Liver (tissue), 9 donors: ENCODE measurements around the gene STK39. TPM values are rescaled to one million over a fixed set of nuclear protein-coding genes. Genes with fewer than 3 reads are reported as not detected.

Experiments used
- DNase-seq: peaks from one replicate; pipeline ENCODE4 v3.0.0-alpha.2; 2017; ENCODE audit warnings: low spot score
- H3K27ac ChIP-seq, 2 donors: one replicate each; pipeline ENCODE4 v1.7.0; 2013; ENCODE audit warnings: inconsistent platforms in 2 of 2, low read length in 2 of 2, control low read depth in 1 of 2, low read depth in 1 of 2, mild to moderate bottlenecking in 1 of 2
- H3K27me3 ChIP-seq, 4 donors: one replicate each; pipeline versions ENCODE4 v1.6.1 to v1.7.0; 2013; ENCODE audit warnings: low read length in 3 of 4, inconsistent platforms in 1 of 4, mild to moderate bottlenecking in 1 of 4, moderate library complexity in 1 of 4; ENCODE audit not compliant: control insufficient read depth in 4 of 4, insufficient read depth in 4 of 4
- H3K36me3 ChIP-seq, 4 donors: one replicate each; pipeline versions ENCODE4 v1.6.1 to v1.7.0; 2013; ENCODE audit warnings: low read length in 3 of 4, mild to moderate bottlenecking in 3 of 4, low read depth in 1 of 4, moderate library complexity in 1 of 4; ENCODE audit not compliant: control insufficient read depth in 4 of 4, insufficient read depth in 3 of 4
- H3K4me1 ChIP-seq, 4 donors: one replicate each; pipeline versions ENCODE4 v1.6.1 to v1.7.0; 2013; ENCODE audit warnings: low read length in 3 of 4, mild to moderate bottlenecking in 3 of 4, moderate library complexity in 1 of 4; ENCODE audit not compliant: control insufficient read depth in 4 of 4, insufficient read depth in 4 of 4
- H3K4me3 ChIP-seq, 3 donors: one replicate each; pipeline versions ENCODE4 v1.6.1 to v1.7.0; 2013; ENCODE audit warnings: low read length in 3 of 3, control low read depth in 1 of 3, low read depth in 1 of 3, mild to moderate bottlenecking in 1 of 3
- H3K9ac ChIP-seq, 2 donors: one replicate each; pipeline ENCODE4 v1.7.0; 2013; ENCODE audit warnings: low read length in 2 of 2, mild to moderate bottlenecking in 2 of 2, moderate library complexity in 2 of 2, control low read depth in 1 of 2, low read depth in 1 of 2
- H3K9me3 ChIP-seq, 4 donors: one replicate each; pipeline versions ENCODE4 v1.6.1 to v1.7.0; 2013; ENCODE audit warnings: low read length in 3 of 4; ENCODE audit not compliant: control insufficient read depth in 4 of 4
- FOXA1 ChIP-seq: IDR thresholded peaks from 2 replicates; pipeline ENCODE4 v1.6.1; 2016; ENCODE audit warnings: antibody characterized with exemption
- FOXA2 ChIP-seq: IDR thresholded peaks from 2 replicates; pipeline ENCODE4 v1.6.1; 2016; ENCODE audit warnings: antibody characterized with exemption
- GABPA ChIP-seq, 2 donors: IDR thresholded peaks in 1 of 2; conservative IDR thresholded peaks in 1 of 2; 2 replicates each; pipeline ENCODE4 v1.6.1; 2016; ENCODE audit warnings: antibody characterized with exemption in 2 of 2, mild to moderate bottlenecking in 1 of 2, moderate library complexity in 1 of 2
- HNF4A ChIP-seq, 2 donors: conservative IDR thresholded peaks; 2 replicates each; pipeline ENCODE4 v1.6.1; 2016; ENCODE audit warnings: antibody characterized with exemption in 2 of 2, mild to moderate bottlenecking in 2 of 2
- HNF4G ChIP-seq: IDR thresholded peaks from 2 replicates; pipeline ENCODE4 v1.6.1; 2016; ENCODE audit warnings: antibody characterized with exemption
- JUND ChIP-seq, 2 donors: IDR thresholded peaks; 2 replicates each; pipeline ENCODE4 v1.6.1; 2016; ENCODE audit warnings: antibody characterized with exemption in 2 of 2
- RAD21 ChIP-seq, 2 donors: IDR thresholded peaks; 2 replicates each; pipeline ENCODE4 v1.6.1; 2016; ENCODE audit warnings: antibody characterized with exemption in 2 of 2, mild to moderate bottlenecking in 2 of 2
- RXRA ChIP-seq, 2 donors: IDR thresholded peaks; 2 replicates each; pipeline ENCODE4 v1.6.1; 2017 to 2018; ENCODE audit warnings: antibody characterized with exemption in 2 of 2, mild to moderate bottlenecking in 1 of 2
- SP1 ChIP-seq: IDR thresholded peaks from 2 replicates; pipeline ENCODE4 v1.6.1; 2018; ENCODE audit warnings: antibody characterized with exemption, mild to moderate bottlenecking
- YY1 ChIP-seq: IDR thresholded peaks from 2 replicates; pipeline ENCODE4 v1.6.1; 2016; ENCODE audit warnings: antibody characterized with exemption, mild to moderate bottlenecking
- WGBS: extraction: QIAGEN DNeasy Blood & Tissue Kit; methylation state at CpG from one replicate; pipeline ENCODE4 v1.1.7; 2013; 5-methylcytosine and 5-hydroxymethylcytosine counted together
- polyA plus RNA-seq, 2 donors: library from polyadenylated mRNA; stranded (reverse) in 1 of 2; unstranded in 1 of 2; fragments of 200-250 nt in 1 of 2; fragments of >200 nt in 1 of 2; fragmentation: Nextera tagmentation in 1 of 2; extraction: Ambion mirVana in 1 of 2; gene quantifications; one replicate each; pipeline versions ENCODE4 v1.2.1 to v1.2.3, GENCODE V29; 2013 to 2015
- total RNA-seq, 2 donors: library from RNA; depleted of rRNA; stranded (reverse); fragments of >200 nt; gene quantifications; one replicate each; pipeline ENCODE4 v1.2.3, GENCODE V29; 2014
- TF ChIP-seq, protein P1 (sequence below): fragments of 150-350 bp; IDR thresholded peaks from 2 replicates; pipeline ENCODE4 v1.5.1; 2017; ENCODE audit warnings: improper control_type of control experiment, low read depth, low read length; ENCODE audit not compliant: missing input control
- TF ChIP-seq, protein P2 (sequence below): IDR thresholded peaks from 2 replicates; pipeline ENCODE4 v1.6.1; 2016; ENCODE audit warnings: antibody characterized with exemption, mild to moderate bottlenecking
- TF ChIP-seq, protein P3 (sequence below): IDR thresholded peaks from 2 replicates; pipeline ENCODE4 v1.6.1; 2016; ENCODE audit warnings: antibody characterized with exemption
- TF ChIP-seq, protein P4 (sequence below): IDR thresholded peaks from 2 replicates; pipeline ENCODE4 v1.6.1; 2016; ENCODE audit warnings: antibody characterized with exemption
- donor health status: healthy.
- donor health status: healthy.
- donor health status: healthy.
- donor health status: healthy.
- donor health status: healthy.

STK39 gene
- total and polyA plus RNA-seq, 4 donors = 0.29 to 1.8 (median 0.73) TPM

DNA sequence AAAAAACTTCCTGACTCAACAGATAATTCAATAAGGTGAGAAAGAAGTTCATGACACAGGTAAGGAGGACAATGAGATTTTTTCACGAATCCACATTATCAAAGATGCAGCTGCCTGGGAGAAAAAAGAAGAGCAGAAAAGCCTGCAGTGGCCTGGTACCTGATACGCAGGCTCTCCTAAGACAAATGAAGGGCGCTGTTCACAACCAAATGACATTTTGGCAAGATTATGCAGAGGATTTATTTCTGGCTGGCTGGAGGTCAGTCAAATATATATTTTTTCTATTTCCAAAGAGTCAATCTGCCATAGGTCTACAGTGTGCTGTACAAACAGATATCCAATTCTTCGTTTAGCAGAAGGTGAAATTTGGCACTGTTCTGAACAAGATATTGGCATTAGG lies 257.3 kb downstream of the STK39 start:
- Histone ChIP-seq H3K27me3 (no peaks in the 10 kb centered on the region), H3K4me1 (no peaks in the 10 kb centered on the region), H3K9me3 (no peaks in the 10 kb centered on the region), H3K9ac (no peak overlapping the region), H3K36me3 (no peaks in the 10 kb centered on the region), H3K27ac (no peak overlapping the region), H3K4me3 (no peak overlapping the region)
- 86% methylated on average over 4 of the region's 4 CpGs for WGBS
- TF ChIP-seq SP1 (no peak), RAD21 (IDR thresholded peaks at IDR 0.05) (no peak), HNF4G (no peak), JUND (IDR thresholded peaks at IDR 0.05) (no peak), HNF4A (conservative IDR thresholded peaks at IDR 0.05) (no peak)
- TF ChIP-seq, protein P1, sequence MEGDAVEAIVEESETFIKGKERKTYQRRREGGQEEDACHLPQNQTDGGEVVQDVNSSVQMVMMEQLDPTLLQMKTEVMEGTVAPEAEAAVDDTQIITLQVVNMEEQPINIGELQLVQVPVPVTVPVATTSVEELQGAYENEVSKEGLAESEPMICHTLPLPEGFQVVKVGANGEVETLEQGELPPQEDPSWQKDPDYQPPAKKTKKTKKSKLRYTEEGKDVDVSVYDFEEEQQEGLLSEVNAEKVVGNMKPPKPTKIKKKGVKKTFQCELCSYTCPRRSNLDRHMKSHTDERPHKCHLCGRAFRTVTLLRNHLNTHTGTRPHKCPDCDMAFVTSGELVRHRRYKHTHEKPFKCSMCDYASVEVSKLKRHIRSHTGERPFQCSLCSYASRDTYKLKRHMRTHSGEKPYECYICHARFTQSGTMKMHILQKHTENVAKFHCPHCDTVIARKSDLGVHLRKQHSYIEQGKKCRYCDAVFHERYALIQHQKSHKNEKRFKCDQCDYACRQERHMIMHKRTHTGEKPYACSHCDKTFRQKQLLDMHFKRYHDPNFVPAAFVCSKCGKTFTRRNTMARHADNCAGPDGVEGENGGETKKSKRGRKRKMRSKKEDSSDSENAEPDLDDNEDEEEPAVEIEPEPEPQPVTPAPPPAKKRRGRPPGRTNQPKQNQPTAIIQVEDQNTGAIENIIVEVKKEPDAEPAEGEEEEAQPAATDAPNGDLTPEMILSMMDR = no peak
- DNase-seq = no peak

DNA sequence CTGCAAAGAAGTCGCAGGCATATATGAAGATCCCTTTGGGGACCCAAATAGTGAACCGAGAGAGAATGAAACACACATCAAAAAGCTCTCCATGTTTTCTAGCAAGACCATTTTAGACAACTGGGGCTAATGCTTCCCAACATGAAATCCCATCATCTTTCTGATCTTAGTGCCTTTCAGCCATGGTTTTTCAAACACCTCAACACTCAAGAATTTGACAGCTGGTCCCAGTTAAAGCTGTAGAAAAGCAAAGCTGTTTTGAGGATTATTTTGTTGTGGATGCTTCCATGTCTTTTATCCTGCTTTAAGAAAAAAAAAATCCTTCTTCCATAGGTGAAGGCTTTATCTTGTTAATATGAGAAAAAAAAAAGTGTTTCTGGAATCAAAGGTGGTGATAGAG lies 259.1 kb downstream of the STK39 start:
- TF ChIP-seq, protein P2, sequence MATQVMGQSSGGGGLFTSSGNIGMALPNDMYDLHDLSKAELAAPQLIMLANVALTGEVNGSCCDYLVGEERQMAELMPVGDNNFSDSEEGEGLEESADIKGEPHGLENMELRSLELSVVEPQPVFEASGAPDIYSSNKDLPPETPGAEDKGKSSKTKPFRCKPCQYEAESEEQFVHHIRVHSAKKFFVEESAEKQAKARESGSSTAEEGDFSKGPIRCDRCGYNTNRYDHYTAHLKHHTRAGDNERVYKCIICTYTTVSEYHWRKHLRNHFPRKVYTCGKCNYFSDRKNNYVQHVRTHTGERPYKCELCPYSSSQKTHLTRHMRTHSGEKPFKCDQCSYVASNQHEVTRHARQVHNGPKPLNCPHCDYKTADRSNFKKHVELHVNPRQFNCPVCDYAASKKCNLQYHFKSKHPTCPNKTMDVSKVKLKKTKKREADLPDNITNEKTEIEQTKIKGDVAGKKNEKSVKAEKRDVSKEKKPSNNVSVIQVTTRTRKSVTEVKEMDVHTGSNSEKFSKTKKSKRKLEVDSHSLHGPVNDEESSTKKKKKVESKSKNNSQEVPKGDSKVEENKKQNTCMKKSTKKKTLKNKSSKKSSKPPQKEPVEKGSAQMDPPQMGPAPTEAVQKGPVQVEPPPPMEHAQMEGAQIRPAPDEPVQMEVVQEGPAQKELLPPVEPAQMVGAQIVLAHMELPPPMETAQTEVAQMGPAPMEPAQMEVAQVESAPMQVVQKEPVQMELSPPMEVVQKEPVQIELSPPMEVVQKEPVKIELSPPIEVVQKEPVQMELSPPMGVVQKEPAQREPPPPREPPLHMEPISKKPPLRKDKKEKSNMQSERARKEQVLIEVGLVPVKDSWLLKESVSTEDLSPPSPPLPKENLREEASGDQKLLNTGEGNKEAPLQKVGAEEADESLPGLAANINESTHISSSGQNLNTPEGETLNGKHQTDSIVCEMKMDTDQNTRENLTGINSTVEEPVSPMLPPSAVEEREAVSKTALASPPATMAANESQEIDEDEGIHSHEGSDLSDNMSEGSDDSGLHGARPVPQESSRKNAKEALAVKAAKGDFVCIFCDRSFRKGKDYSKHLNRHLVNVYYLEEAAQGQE = no peak
- TF ChIP-seq FOXA2 (no peak), GABPA (IDR thresholded peaks at IDR 0.05 in 1 of 2, conservative IDR thresholded peaks at IDR 0.05 in 1 of 2) (no peak), JUND (IDR thresholded peaks at IDR 0.05) (no peak), FOXA1 (no peak), RAD21 (IDR thresholded peaks at IDR 0.05) (no peak), YY1 (no peak), RXRA (IDR thresholded peaks at IDR 0.05) (no peak)
- TF ChIP-seq, protein P3, sequence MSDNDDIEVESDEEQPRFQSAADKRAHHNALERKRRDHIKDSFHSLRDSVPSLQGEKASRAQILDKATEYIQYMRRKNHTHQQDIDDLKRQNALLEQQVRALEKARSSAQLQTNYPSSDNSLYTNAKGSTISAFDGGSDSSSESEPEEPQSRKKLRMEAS = no peak
- TF ChIP-seq, protein P4, sequence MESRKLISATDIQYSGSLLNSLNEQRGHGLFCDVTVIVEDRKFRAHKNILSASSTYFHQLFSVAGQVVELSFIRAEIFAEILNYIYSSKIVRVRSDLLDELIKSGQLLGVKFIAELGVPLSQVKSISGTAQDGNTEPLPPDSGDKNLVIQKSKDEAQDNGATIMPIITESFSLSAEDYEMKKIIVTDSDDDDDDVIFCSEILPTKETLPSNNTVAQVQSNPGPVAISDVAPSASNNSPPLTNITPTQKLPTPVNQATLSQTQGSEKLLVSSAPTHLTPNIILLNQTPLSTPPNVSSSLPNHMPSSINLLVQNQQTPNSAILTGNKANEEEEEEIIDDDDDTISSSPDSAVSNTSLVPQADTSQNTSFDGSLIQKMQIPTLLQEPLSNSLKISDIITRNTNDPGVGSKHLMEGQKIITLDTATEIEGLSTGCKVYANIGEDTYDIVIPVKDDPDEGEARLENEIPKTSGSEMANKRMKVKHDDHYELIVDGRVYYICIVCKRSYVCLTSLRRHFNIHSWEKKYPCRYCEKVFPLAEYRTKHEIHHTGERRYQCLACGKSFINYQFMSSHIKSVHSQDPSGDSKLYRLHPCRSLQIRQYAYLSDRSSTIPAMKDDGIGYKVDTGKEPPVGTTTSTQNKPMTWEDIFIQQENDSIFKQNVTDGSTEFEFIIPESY = no peak
- WGBS = 88% methylated on average over 2 of the region's 2 CpGs
- Histone ChIP-seq H3K4me3 (no peak overlapping the region), H3K9ac (no peak overlapping the region), H3K4me1 (no peaks in the 10 kb centered on the region), H3K9me3 (no peaks in the 10 kb centered on the region), H3K36me3 (no peaks in the 10 kb centered on the region), H3K27ac (no peak overlapping the region), H3K27me3 (no peaks in the 10 kb centered on the region)
- no peak for DNase-seq
